Mammary microvascular endothelial cell (primary cell): ENCODE measurements around the gene PPWD1. TPM values are rescaled to one million over a fixed set of nuclear protein-coding genes. Genes with fewer than 3 reads are reported as not detected.

Experiments
- total RNA-seq: library from RNA; depleted of rRNA; stranded (reverse); fragments of >200 nt; gene quantifications from 2 replicates; pipeline ENCODE4 v1.2.3, GENCODE V29; 2015

The PPWD1 gene
- total RNA-seq = 19.0 and 20.0 TPM in 2 replicates

GRCh38 chr5:65562731-65563701 is at the start of gene PPWD1, which contains the start of gene CENPK:
Gene PPWD1 (plus strand): TSS chr5:65563296. CDS start chr5:65563311, 15 bp downstream.
Gene CENPK (minus strand): TSS chr5:65563168. CDS start chr5:65554907, 8,261 bp downstream.

GRCh38 chr5:65624025-65624570 is 61.0 kb downstream of the PPWD1 start, which contains the start of gene TRIM23:
Gene TRIM23 (minus strand): TSS chr5:65624333. CDS start chr5:65624274, 59 bp downstream.

GRCh38 chr5:65624571-65625555 is 61.8 kb downstream of the PPWD1 start, which contains the start of the genes SHLD3 and TRAPPC13:
Gene SHLD3 (plus strand): TSS chr5:65625027. CDS start chr5:65629588, 4,561 bp downstream.
Gene TRAPPC13 (plus strand): TSS chr5:65625027. CDS start chr5:65625061, 34 bp downstream.

Other genes starting within 250 kb of the PPWD1 start
- gene ADAMTS6, start 81.4 kb upstream of the PPWD1 start, total RNA-seq = 20.1 and 20.6 TPM in 2 replicates
- gene CENPK, start 128 bp upstream of the PPWD1 start, total RNA-seq = 21.1 and 31.0 TPM in 2 replicates
- gene TRIM23, start 61.0 kb downstream of the PPWD1 start, total RNA-seq = 5.3 and 6.3 TPM in 2 replicates
- gene SHLD3, start 61.7 kb downstream of the PPWD1 start, total RNA-seq = 3.1 TPM in 2 replicates
- 15.2 and 15.7 TPM in 2 replicates for gene TRAPPC13, start 61.7 kb downstream of the PPWD1 start, total RNA-seq
- 12.8 and 17.1 TPM in 2 replicates for gene SGTB, start 158.8 kb downstream of the PPWD1 start, total RNA-seq
- gene NLN, start 158.9 kb downstream of the PPWD1 start, total RNA-seq = 33.6 and 40.0 TPM in 2 replicates